Sigmoid colon (tissue), 4 donors: ENCODE measurements around the gene NCKAP5.

Source experiments
- CTCF ChIP-seq, 4 experiments: fragments of 450-650 bp in 3 of 4; fragments of 200-600 bp in 1 of 4; IDR thresholded peaks; one replicate each; pipeline ENCODE4 v1.5.1; 2016 to 2019; ENCODE audit warnings: antibody characterized with exemption in 4 of 4, mild to moderate bottlenecking in 3 of 4, moderate library complexity in 2 of 4
- POLR2A ChIP-seq, 2 donors: fragments of 450-650 bp; IDR thresholded peaks; one replicate each; pipeline ENCODE4 v1.6.1; 2016; ENCODE audit warnings: antibody characterized with exemption in 2 of 2, mild to moderate bottlenecking in 2 of 2, moderate library complexity in 2 of 2
- POLR2AphosphoS5 ChIP-seq, 4 donors: sonication (generic); formaldehyde crosslinking; IDR thresholded peaks; one replicate each; pipeline ENCODE4 v1.6.1; 2017; ENCODE audit warnings: antibody characterized with exemption in 4 of 4

GRCh38 chr2:133270550-133270949, 297.7 kb downstream of the NCKAP5 start:
- no peak for TF ChIP-seq POLR2A (IDR thresholded peaks at IDR 0.05)
- no peak for TF ChIP-seq POLR2AphosphoS5 (IDR thresholded peaks at IDR 0.05)
- TF ChIP-seq CTCF (IDR thresholded peaks at IDR 0.05), result no peak
